NT2/D1 (cell line): ENCODE data around the gene LDLRAD3.

Experiments used
- SUZ12 ChIP-seq: IDR thresholded peaks from 2 replicates; pipeline ENCODE4 v1.6.1; 2011; ENCODE audit not compliant: insufficient read length, insufficient read depth; ENCODE audit errors: extremely low read depth
- YY1 ChIP-seq: IDR thresholded peaks from 2 replicates; pipeline ENCODE4 v1.6.1; 2011; ENCODE audit not compliant: insufficient read length, insufficient read depth
- ZNF274 ChIP-seq: IDR thresholded peaks from 2 replicates; pipeline ENCODE4 v1.6.1; 2011; ENCODE audit warnings: mild to moderate bottlenecking, low read depth, low read length

DNA sequence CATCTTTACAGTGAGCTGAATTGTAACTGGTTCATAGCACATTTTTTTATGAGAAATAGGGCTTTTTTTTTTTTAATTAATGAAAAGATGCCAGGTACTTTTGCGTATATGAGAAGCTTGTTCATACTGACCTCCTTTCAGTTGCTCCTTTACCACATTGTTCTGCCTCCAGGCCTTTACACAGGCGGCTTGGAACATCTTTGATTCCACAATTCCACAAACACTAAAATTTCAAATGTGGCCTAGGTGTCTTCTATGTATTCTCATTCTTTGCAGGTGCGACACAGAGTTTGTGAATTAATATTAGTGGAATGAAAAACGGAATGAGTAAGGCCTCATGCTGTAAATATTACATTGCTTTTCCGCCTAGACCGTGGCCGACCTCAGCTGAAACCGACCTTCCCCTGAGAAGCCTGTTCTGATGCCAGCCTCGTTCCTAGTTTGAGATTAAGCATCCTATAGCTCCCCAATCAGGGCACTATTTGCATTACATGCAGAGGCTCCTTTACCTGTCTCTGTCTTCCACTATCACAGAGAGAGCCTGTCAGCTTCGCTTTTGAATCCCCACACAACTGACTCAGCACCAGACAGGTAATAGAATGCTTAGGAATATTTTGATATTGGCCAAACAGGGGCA lies 125.8 kb downstream of the LDLRAD3 start:
- TF ChIP-seq YY1 = no peak
- TF ChIP-seq ZNF274 = no peak
- TF ChIP-seq SUZ12 = no peak
